AG10803 (cell line): ENCODE data around the gene CRTC1.

Experiments used
- DNase-seq: peaks from one replicate; pipeline ENCODE4 v3.0.0; 2010; ENCODE audit warnings: low read depth
- H3K4me3 ChIP-seq: 2 replicates; pipeline ENCODE4 v1.5.1; 2011; ENCODE audit warnings: mild to moderate bottlenecking, low read length, control low read depth
- CTCF ChIP-seq: conservative IDR thresholded peaks from 2 replicates; pipeline ENCODE4 v1.5.1; 2011; ENCODE audit warnings: mild to moderate bottlenecking, low read length, control low read depth, inconsistent platforms

The CRTC1 gene

DNA sequence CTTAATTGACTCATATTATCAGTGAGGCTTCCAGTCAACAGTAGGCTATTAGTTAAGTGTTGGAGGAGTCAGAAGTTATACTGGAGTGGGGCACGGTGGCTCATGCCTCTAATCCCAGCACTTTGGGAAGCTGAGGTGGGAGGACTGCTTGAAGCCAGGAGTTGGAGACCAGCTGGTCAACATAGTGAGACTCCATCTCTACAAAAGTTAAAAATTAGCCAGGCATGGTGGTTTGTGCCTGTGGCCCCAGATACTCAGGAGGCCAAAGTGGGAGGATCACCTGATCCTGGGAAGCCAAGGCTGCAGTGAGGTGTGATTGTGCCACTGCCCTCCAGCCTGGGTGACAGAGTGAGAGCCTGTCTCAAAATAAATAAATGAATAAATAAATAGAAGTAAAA lies 54.5 kb downstream of the CRTC1 start:
- DNase-seq: no peak
- no peak overlapping the region for H3K4me3 ChIP-seq
- no peak for TF ChIP-seq CTCF

- DNase-seq: no peak
- no peak overlapping the region for H3K4me3 ChIP-seq
- TF ChIP-seq CTCF: no peak
Observed at GRCh38 chr19:18738961-18739690, 55.6 kb downstream of the CRTC1 start.

DNA sequence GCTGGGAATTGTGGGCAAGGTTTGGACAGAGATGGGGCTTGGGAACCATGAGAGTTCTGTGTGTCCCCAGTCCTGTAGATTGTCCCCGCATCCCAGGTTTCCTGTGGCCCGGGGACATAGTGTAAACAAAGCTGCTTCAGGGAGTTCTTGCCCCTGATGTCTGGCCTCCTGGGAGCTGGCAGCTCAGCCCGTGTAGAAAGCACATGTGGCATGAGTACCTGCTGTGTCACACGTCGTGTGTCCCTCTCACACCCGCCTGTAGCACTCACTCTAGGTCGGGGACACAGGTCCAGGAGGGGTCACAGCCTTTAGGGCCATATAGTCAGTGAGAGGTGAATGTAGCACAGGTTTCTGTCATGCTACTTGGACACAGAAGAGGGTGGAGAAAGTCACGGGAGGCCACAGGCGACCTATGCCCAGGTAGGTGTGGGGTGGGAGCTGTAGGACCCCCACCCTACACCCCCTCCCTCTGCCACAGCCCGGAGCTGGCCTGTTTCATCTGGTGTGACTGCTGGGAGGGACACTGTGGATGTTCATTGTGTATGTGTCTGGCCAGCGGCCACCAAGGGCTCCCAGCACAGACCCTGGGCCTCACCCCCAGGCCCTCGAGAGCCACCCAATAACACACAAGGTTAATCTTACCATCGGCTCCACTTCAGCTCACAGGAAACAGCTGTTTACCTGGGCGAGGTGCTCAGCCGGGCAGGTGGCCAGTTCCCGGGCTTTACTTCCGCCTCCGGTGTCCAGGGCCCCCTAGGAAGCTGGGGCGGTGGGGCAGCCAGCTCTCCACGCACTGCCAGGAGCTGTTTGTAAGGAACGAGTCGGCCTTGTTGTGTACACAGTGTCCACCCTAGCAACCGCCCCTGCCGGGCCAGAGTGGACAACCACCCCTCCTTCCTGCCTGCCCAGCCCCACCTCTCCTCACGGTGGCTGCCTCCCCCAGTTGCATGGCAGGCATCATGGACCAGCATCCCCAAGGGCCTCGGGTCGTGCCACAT lies 57.9 kb downstream of the CRTC1 start:
- TF ChIP-seq CTCF: no peak
- DNase-seq: no peak
- H3K4me3 ChIP-seq: no peak overlapping the region

GRCh38 chr19:18742324-18742723 lies 58.8 kb downstream of the CRTC1 start:
- DNase-seq: no peak
- TF ChIP-seq CTCF: no peak
- no peak overlapping the region for H3K4me3 ChIP-seq

DNA sequence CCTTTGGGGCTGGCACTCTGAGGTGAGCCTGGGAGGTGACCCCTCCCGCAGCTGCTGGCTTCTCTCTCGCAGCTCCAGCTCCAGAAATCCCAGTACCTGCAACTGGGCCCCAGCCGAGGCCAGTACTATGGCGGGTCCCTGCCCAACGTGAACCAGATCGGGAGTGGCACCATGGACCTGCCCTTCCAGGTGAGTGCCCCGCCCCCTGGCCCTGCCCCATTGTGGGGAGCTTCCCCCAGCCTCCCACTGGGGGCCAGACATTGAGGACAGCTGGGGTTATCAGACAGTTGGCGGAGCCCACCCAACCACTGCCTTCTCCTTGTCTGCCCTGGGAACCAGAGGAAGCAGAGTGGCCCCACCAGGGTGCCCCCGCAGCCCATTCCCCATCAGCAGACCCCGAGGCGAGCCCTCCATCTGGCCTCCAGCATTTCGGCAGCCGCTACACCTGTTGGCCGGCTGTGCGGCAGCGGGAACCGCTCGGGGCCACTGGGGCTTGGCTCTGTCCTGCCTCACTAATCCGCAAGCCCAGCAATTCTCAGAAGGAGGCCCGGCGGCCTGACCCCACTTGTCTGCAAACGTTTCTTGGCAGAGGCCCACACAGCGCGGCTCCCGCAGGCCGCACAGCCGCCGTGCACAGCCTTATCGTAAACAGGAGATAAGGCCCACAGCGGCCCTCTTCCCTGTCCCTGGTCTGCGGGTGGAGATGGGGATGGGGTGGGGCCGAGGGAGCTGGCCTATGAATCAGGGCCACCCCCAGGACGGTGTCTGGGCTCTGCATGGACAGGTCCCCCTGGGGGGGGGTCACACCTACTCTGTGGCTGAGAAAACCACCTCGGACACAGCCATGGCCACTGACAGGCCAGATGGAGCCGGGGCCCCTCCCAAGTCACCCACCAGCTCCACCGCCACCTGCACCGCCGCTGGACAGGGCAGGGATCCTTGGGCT lies 59.6 kb downstream of the CRTC1 start:
- H3K4me3 ChIP-seq: no peak overlapping the region
- no peak for DNase-seq
- no peak for TF ChIP-seq CTCF

GRCh38 chr19:18743784-18744418 lies 60.4 kb downstream of the CRTC1 start:
- no peak for DNase-seq
- no peak overlapping the region for H3K4me3 ChIP-seq
- no peak for TF ChIP-seq CTCF
